HG02938 (cell line): ENCODE results near the gene KLK7.

Experiments used
- ATAC-seq: cut with Tn5 transposase; IDR thresholded peaks from one replicate; pipeline ENCODE4 v1.9.1; 2021; ENCODE audit warnings: mild to moderate bottlenecking, moderate library complexity; ENCODE audit not compliant: unreplicated experiment

KLK7 gene

GRCh38 chr19:50983625-50984292, at the start of gene KLK7:
KLK7 (minus strand) TSS chr19:50983917; CDS start chr19:50982399, 1,518 bp downstream.
- no peak for ATAC-seq

DNA sequence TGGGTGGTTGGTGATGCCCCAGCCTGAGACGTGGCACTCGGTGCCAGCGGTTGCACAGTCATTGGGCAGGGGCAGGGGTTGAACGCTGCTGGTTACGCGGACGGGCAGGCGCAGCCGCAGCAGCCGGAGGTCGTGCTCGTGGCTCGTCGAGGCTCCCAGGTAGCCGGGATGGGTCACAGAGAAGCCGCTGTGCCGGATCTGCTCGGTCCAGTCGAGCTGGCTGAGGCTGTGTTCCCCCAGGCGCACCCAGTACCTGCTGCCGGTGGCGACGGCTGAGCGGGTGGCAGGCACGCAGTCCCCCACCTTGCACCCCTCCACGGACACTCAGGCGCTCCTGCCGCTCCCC, 48.1 kb upstream of the KLK7 start:
- no peak for ATAC-seq

- ATAC-seq = no peak
Observed at GRCh38 chr19:51031220-51031879, 47.6 kb upstream of the KLK7 start.

DNA sequence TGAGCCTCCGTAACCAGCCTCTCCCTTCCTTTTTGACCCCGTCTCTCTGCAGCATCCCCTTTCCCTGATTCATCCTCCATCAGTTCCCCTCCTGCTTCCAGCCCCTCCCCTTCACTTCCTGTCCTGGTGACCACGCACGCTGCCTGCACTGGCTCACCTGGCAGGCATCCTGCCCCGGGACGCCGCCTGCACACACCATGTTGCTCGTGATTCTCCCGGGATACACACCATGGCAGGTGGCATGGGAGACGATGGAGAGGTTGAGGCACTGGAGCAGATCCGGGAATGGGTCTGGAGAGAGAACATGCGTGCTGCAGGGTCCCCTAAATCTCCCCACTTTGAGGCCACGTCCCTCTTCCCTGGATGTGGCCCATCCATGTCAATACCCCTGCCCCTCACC, 46.9 kb upstream of the KLK7 start:
- ATAC-seq = no peak

DNA sequence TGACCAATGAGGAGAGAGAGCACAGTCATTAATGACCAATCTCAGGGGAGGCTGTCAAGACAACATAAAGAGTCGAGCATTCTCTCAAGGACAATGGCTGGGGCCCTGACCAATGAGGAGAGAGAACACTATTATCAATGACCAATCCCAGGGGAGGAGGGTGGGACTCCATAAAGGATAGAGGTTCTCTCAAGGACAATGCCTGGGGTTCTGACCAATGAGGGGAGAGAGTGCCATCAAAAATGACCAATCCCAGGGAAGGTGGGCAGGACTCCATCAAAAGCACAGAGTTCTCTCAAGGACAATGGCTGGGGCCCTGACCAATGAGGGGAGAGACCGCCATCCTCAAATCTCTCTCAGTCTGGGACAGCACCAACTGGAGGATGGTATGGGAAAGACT, 46.0 kb upstream of the KLK7 start:
- no peak for ATAC-seq

DNA sequence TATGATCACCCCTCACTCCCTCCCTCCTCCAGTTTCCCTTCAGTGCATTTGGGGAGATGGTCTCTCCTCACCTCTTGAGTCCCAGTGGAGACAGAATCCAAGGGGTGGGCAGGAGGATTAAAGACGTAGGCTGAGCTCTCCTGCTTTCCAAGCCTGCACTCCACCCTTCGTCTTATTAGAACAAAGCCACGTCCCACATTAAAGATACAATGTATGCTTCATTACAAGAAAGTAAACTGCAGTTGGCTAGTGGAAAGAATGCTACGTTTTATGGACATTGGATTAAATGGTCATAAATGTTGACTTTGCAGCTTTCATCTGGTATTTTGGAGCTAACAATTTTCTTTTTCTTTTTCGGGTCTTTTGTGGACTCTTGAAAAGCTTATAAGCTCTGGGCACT, 44.2 kb upstream of the KLK7 start:
- ATAC-seq = no peak

DNA sequence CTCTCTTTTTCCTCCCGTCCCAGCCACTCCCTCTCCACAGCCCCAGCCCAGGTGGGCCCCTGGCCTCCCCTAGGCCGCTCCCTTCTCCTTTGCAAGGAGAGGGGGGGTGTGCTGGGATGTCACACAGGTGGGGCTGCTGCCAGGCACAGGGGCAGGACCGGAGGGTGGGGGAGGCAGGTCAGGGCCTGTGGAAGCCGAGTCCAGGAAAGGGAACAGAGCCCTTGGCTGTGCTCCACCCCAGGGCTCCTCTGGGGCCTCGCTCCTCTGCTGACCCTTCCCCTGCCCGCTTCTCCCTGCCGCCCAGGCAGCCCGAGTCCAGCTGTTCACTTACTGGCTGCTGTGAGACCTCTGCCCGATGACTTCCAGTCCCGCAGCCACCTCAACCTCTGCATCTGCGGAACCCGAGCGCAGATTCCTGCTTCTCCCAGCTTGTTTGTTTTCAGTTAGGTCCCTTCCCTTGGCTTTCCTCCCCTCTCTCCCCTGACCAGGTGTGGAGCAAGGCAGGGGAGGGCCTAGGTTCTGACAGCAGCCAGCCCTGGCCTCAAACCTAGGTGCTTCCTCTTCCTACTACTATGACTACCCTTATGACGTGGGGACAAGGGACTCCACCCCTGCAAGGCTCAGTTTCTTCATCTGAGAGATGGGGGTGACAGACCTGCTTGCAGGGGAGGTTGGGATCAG, 43.5 kb upstream of the KLK7 start:
- ATAC-seq = no peak

GRCh38 chr19:51026554-51026831, 42.8 kb upstream of the KLK7 start, which contains the start of gene KLK11:
KLK11 (minus strand) TSS chr19:51026616; CDS start chr19:51025631, 985 bp downstream.
- ATAC-seq = no peak

DNA sequence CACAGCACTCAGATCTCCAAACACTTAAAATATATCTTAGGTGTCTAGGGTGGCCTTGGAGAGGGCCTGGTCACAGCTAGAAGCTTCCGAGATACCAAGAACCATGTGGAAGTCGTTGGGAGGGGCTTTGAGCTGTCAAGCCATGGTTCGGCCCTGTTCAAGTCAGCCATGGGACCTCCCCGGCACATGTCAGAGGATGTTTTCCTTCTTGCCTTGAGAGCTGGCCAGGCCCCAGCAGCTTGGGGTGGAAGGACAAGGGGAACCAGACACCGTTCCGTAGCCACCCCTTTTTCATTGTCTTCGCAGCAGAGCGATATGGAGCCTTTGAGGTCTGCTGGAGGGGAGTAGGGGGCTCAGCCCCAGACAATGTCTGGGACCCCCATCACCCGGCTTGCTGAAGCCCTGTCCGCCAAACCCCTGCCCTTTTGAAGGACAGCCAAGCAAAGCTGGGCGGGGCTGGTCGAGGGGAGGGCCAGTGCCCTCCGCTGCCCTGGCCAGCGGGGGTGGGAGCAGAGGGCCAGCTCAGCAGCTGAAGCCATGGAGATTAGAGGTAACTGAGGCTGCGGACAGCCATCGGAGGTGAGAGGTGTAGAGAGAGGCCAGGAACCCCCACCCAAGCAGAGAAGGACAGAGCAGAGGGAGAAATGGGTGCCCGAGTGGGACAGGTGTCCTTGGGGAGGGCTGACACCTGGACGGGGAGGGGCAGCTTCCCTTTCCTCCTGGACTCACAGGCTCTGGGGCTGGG, 42.3 kb upstream of the KLK7 start:
- ATAC-seq = no peak

GRCh38 chr19:51025401-51025800, 41.7 kb upstream of the KLK7 start:
- no peak for ATAC-seq

GRCh38 chr19:51024924-51025323, 41.2 kb upstream of the KLK7 start:
- ATAC-seq = no peak

DNA sequence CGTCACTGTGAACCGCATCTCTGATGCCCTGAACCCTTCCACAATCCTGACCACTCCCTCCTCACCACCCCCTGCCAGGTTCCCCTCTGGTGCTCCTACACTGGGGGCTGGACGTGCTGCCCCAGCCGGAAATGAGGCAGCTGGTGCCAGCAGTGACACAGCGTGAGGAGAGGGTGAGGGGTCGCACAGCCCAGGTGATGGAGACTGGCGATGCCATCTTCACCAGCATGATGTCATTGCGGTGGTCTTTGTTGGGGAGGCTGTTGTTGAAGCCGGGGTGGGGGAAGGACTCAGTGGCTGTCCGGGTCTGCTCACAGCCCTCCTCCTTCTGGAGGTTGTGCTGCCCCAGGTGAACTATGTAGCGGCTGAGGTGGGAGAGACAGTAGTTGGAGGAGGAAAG, 40.2 kb upstream of the KLK7 start:
- ATAC-seq = no peak

- ATAC-seq = no peak
Observed at GRCh38 chr19:51022526-51022925, 38.8 kb upstream of the KLK7 start.

DNA sequence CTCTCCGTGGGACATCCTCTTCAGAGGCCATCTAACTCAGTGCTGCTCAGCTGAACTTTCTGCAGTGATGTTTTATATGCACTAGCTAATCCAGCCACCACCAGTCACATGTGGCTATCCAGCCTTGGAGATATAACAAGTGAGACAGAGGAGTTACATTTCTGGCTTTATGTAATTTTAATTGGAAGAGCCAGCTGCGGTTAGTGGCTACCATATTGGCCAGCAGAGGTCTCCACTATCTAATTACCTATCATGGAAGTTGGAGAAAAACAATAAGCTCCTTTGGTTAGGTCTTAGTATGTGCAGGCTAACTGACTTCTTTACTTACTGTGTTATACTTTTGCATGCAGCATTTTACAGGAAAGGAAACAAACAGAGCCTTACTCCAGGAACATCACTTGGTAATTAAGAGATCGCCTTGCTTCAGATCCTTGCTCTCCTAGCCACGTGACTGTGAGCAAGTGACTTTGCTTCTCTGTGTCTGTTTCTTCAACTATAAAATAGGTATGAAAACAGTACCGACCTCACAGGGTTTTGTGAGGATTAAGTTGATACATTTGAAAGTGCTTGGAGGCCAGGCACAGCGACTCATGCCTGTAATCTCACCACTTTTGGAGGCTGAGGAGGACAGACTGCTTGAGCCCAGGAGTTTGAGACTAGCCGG, 37.4 kb upstream of the KLK7 start:
- no peak for ATAC-seq

DNA sequence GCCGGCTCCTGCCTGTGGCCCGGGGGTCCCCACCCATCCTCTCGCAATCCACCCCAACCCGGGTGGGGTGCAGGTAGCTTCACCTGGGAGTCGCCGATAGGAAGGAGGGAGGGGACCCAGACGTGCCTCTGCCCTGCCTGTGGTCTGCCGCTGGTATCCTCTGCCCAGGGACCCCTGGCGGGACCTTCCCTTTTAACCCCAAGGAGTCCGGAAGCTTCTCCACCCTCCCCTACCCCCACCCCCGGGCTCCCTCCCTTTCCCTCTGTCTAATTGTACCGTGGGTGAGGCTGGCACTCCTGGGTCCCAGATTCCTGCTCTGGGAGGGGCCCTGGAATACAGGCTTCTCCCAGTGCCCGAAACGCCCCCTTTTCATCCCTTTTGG, 35.8 kb upstream of the KLK7 start, which contains the start of gene KLK10:
KLK10 (minus strand) TSS at position 166 of the 382 bp plus-strand sequence. CDS start 579 bp downstream, outside the sequence.
- ATAC-seq = no peak

DNA sequence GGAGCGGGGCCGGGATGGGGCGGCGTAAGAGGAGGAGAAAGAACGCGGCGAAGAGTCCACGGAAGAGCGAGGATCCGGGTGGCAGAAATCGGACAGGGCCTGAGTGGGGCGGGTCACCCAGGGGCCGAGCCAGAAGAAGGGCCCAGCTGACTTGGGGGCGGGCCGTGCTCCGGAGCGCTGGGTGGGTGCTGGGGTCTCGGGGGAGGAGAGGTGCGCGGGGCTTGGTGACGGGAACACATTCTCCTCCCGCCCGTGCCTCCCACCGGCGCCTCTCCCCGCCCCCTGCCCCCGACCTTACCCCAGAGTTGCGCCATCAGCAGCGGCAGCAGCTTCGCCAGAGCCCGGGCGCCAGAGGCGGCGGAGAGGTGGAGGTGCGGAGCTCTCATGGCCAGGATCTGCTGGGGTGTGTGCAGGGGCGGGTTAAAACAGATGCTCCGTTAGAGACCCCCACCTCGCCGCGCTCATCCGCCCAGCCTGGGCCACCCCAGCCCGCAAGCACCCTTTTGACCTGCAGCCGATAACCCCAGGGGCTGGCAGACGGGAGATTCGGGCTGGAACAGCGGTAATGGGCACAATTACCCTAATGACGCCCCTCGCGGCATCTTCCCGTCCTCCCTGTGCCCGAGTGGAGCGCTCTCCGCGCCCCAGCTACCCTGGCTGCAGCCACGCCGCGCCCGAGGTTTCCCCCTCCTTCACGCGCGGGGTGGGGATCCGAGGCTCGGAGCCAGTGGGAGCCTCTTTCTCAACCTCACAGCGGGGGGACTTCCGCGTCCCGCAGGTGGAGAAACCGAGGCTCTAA, 35.2 kb upstream of the KLK7 start:
- ATAC-seq = no peak

- no peak for ATAC-seq
Observed at GRCh38 chr19:51016798-51017683, 33.3 kb upstream of the KLK7 start.

GRCh38 chr19:51015691-51016267, 32.1 kb upstream of the KLK7 start:
- ATAC-seq = no peak

DNA sequence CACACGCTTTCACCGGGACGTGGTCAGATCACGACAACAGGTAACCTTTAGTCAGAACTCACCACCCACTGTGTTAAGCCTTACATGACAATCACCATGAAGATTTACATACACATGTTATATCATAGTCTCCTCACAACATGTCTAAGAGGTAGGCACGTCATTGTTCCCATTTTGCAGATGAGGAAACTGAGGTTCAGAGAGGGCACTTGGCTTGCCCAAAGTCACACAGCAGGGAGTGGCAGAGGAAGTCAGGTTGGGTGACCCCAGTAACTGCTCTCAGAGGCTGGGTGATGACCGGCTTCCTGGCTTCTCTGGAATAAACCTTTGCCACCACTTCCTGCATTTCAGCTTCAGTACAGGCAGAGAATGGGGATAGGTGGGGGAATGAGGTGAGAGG, 30.5 kb upstream of the KLK7 start:
- ATAC-seq = no peak
